SKM-1 treated with dmso at 0.1 percent for 144 hours (cell line): Measurements from ENCODE around the gene TUBB.

Experiments used
- DNase-seq: peaks from one replicate; lab custom pipeline; 2025; ENCODE audit not compliant: unreplicated experiment; lab: John Stamatoyannopoulos, UW

Gene TUBB

GRCh38 chr6:30687659-30688431, 32.3 kb upstream of the TUBB start:
- no peak for DNase-seq

- DNase-seq: no peak
Observed at GRCh38 chr6:30688569-30688968, 31.6 kb upstream of the TUBB start.

GRCh38 chr6:30689022-30689865, 30.9 kb upstream of the TUBB start:
- no peak for DNase-seq

GRCh38 chr6:30689985-30690384, 30.2 kb upstream of the TUBB start:
- no peak for DNase-seq

- peak; percentile 85 for DNase-seq
Observed at GRCh38 chr6:30690403-30691207, 29.5 kb upstream of the TUBB start, which contains the start of gene NRM. TSS of gene NRM (minus strand) at chr6:30690984. CDS start at chr6:30690974, 10 bp downstream.

GRCh38 chr6:30691208-30691847, 28.8 kb upstream of the TUBB start:
- no peak for DNase-seq

- no peak for DNase-seq
Observed at GRCh38 chr6:30696432-30696831, 23.7 kb upstream of the TUBB start.

- DNase-seq: no peak
Observed at GRCh38 chr6:30700340-30700739, 19.8 kb upstream of the TUBB start.

GRCh38 chr6:30703011-30703410, 17.1 kb upstream of the TUBB start:
- no peak for DNase-seq

GRCh38 chr6:30703821-30704220, 16.3 kb upstream of the TUBB start:
- DNase-seq: no peak

- DNase-seq: no peak
Observed at GRCh38 chr6:30705620-30706019, 14.5 kb upstream of the TUBB start.

GRCh38 chr6:30707281-30707850, 12.8 kb upstream of the TUBB start:
- no peak for DNase-seq

- DNase-seq: no peak
Observed at GRCh38 chr6:30709101-30709868, 10.9 kb upstream of the TUBB start.

- no peak for DNase-seq
Observed at GRCh38 chr6:30711758-30712380, 8.3 kb upstream of the TUBB start.

- no peak for DNase-seq
Observed at GRCh38 chr6:30712441-30712945, 7.7 kb upstream of the TUBB start.

GRCh38 chr6:30714263-30714662, 5.9 kb upstream of the TUBB start:
- no peak for DNase-seq

- no peak for DNase-seq
Observed at GRCh38 chr6:30716879-30717128, 3.3 kb upstream of the TUBB start.

- peak; percentile 99 for DNase-seq
Observed at GRCh38 chr6:30717129-30717844, 2.9 kb upstream of the TUBB start, which contains the start of gene MDC1. TSS of gene MDC1 (minus strand) at chr6:30717281. CDS start at chr6:30715175, 2,106 bp downstream.
